ENCODE results near the gene WDR44. TPM values are rescaled to one million over a fixed set of nuclear protein-coding genes. Genes with fewer than 3 reads are reported as not detected.
"Not testable (repeated sequence)": the region's sequence is repeated elsewhere in the genome, so short reads cannot be mapped to it uniquely, and the experiment has no call there.

Gene WDR44
- total RNA-seq, 4 donors from 2014 or later = 13.3 to 25.1 (median 17.5) TPM

- 54 to 66% methylated on average over 6 of the region's 6 CpGs for WGBS, 2 donors
- TF ChIP-seq CTCF (IDR thresholded peaks at IDR 0.05) (no peak), POLR2A (IDR thresholded peaks at IDR 0.05) (no peak)
- no peak for DNase-seq
- no peak overlapping the region for H3K27ac ChIP-seq
- no peaks in the 10 kb centered on the region for H3K36me3 ChIP-seq
- intact Hi-C loops (cut with DNase I) = no loop called here
- peaks cover 0 to 7% (median 0%) of the 10 kb centered on the region in 3 donors for H3K9me3 ChIP-seq
- no peaks in the 10 kb centered on the region for H3K27me3 ChIP-seq
- no peaks in the 10 kb centered on the region for H3K4me1 ChIP-seq
- H3K4me3 ChIP-seq = no peak overlapping the region
Measured at GRCh38 chrX:118474586-118474985, 128.7 kb downstream of the WDR44 start.

- peaks cover 0 to 4% (median 0%) of the 10 kb centered on the region in 3 donors for H3K9me3 ChIP-seq
- intact Hi-C loops (cut with DNase I) = no loop called here
- no peaks in the 10 kb centered on the region for H3K27me3 ChIP-seq
- H3K4me3 ChIP-seq = no peak overlapping the region
- no peak for DNase-seq
- H3K4me1 ChIP-seq = no peaks in the 10 kb centered on the region
- 77 to 83% methylated on average over 4 of the region's 4 CpGs for WGBS, 2 donors
- TF ChIP-seq POLR2A (IDR thresholded peaks at IDR 0.05) (no peak), CTCF (IDR thresholded peaks at IDR 0.05) (no peak)
- H3K36me3 ChIP-seq = no peaks in the 10 kb centered on the region
- no peak overlapping the region for H3K27ac ChIP-seq
Measured at GRCh38 chrX:118475903-118476302, 130.0 kb downstream of the WDR44 start.

- WGBS, 2 donors = 55 to 89% methylated on average over 1 of the region's 1 CpG
Measured at GRCh38 chrX:118480172-118480571, 134.3 kb downstream of the WDR44 start.

GRCh38 chrX:118482384-118482783, 136.5 kb downstream of the WDR44 start:
- 83 to 98% methylated on average over 4 of the region's 4 CpGs for WGBS, 2 donors
- H3K27me3 ChIP-seq; H3K27ac ChIP-seq; H3K36me3 ChIP-seq; H3K4me3 ChIP-seq; DNase-seq; H3K9me3 ChIP-seq; intact Hi-C loops (cut with DNase I); H3K4me1 ChIP-seq: not testable (repeated sequence)

More at GRCh38 chrX:118480172-118480571, 134.3 kb downstream of the WDR44 start:
- DNase-seq = no peak
- Histone ChIP-seq H3K27me3 (no peaks in the 10 kb centered on the region), H3K4me3 (no peak overlapping the region), H3K36me3 (no peaks in the 10 kb centered on the region), H3K9me3 (no peaks in the 10 kb centered on the region), H3K4me1 (no peaks in the 10 kb centered on the region), H3K27ac (no peak overlapping the region)
- TF ChIP-seq CTCF (IDR thresholded peaks at IDR 0.05) (no peak), POLR2A (IDR thresholded peaks at IDR 0.05) (no peak)
- intact Hi-C loops (cut with DNase I) = no loop called here

- intact Hi-C loops (cut with DNase I) = no loop called here
- WGBS, 2 donors = 60 to 81% methylated on average over 6 to 9 of the region's 9 CpGs
Measured at GRCh38 chrX:118484216-118484903, 138.5 kb downstream of the WDR44 start.

GRCh38 chrX:118486693-118487092, 140.8 kb downstream of the WDR44 start:
- H3K27me3 ChIP-seq; DNase-seq; intact Hi-C loops (cut with DNase I); H3K4me1 ChIP-seq; H3K27ac ChIP-seq; H3K36me3 ChIP-seq; H3K4me3 ChIP-seq; H3K9me3 ChIP-seq: not testable (repeated sequence)
- WGBS, 2 donors = 67 to 100% methylated on average over 1 of the region's 1 CpG

More at GRCh38 chrX:118484216-118484903, 138.5 kb downstream of the WDR44 start:
- Histone ChIP-seq H3K4me1 (no peaks in the 10 kb centered on the region), H3K36me3 (no peaks in the 10 kb centered on the region), H3K9me3 (no peaks in the 10 kb centered on the region), H3K27me3 (no peaks in the 10 kb centered on the region), H3K27ac (no peak overlapping the region), H3K4me3 (no peak overlapping the region)
- DNase-seq = no peak
- TF ChIP-seq POLR2A (IDR thresholded peaks at IDR 0.05) (no peak), CTCF (IDR thresholded peaks at IDR 0.05) (no peak)

Data from esophagus squamous epithelium (tissue), 5 donors.